Endodermal cell (in vitro differentiated cells): Measurements from ENCODE around the gene ATXN10. TPM values are rescaled to one million over a fixed set of nuclear protein-coding genes. Genes with fewer than 3 reads are reported as not detected.

Experiments used
- DNase-seq: peaks from one replicate; pipeline ENCODE4 v3.0.0-alpha.2; 2017
- H3K27ac ChIP-seq: 2 replicates; pipeline ENCODE4 v1.5.1; 2013; ENCODE audit warnings: mild to moderate bottlenecking, low read depth, low read length, moderate library complexity
- H3K27me3 ChIP-seq: 2 replicates; pipeline ENCODE4 v1.6.1; 2013; ENCODE audit warnings: mild to moderate bottlenecking, low read length, moderate library complexity; ENCODE audit not compliant: insufficient read depth, control insufficient read depth, poor library complexity, severe bottlenecking
- H3K36me3 ChIP-seq: 2 replicates; pipeline ENCODE4 v1.7.0; 2013; ENCODE audit warnings: mild to moderate bottlenecking, low read length, moderate library complexity; ENCODE audit not compliant: control insufficient read depth, insufficient read depth
- H3K4me1 ChIP-seq: one replicate; pipeline ENCODE4 v1.7.0; 2013; ENCODE audit warnings: low read length; ENCODE audit not compliant: control insufficient read depth, insufficient read depth
- H3K4me3 ChIP-seq: 2 replicates; pipeline ENCODE4 v1.5.1; 2013; ENCODE audit warnings: mild to moderate bottlenecking, low read length, moderate library complexity
- H3K9ac ChIP-seq: 2 replicates; pipeline ENCODE4 v1.6.1; 2013; ENCODE audit warnings: mild to moderate bottlenecking, low read length, moderate library complexity; ENCODE audit not compliant: poor library complexity, severe bottlenecking; ENCODE audit errors: extremely low read depth
- H3K9me3 ChIP-seq: 2 replicates; pipeline ENCODE4 v1.6.1; 2013; ENCODE audit warnings: mild to moderate bottlenecking, low read length, moderate library complexity; ENCODE audit not compliant: control insufficient read depth
- H3K27ac Mint-ChIP-seq: 2 replicates; pipeline ENCODE4 v1.8.0; 2020; ENCODE audit warnings: mixed read lengths
- H3K27me3 Mint-ChIP-seq: 2 replicates; pipeline ENCODE4 v1.8.0; 2021; ENCODE audit warnings: mild to moderate bottlenecking, mixed read lengths; ENCODE audit not compliant: insufficient read depth
- H3K36me3 Mint-ChIP-seq: 2 replicates; pipeline ENCODE4 v1.8.0; 2020; ENCODE audit warnings: low read depth, mixed read lengths
- H3K4me1 Mint-ChIP-seq: 2 replicates; pipeline ENCODE4 v1.8.0; 2020; ENCODE audit warnings: mixed read lengths
- H3K4me3 Mint-ChIP-seq: 2 replicates; pipeline ENCODE4 v1.8.0; 2020; ENCODE audit warnings: mild to moderate bottlenecking, moderate library complexity, mixed read lengths
- H3K9me3 Mint-ChIP-seq: 2 replicates; pipeline ENCODE4 v1.8.0; 2020; ENCODE audit warnings: mild to moderate bottlenecking, mixed read lengths
- WGBS, 2 experiments: methylation state at CpG; one replicate each; pipeline versions ENCODE4 v1.1.5 to v1.1.7; 2013; ENCODE audit warnings: missing lambda C conversion rate in 2 of 2, mixed read lengths in 1 of 2; ENCODE audit not compliant: insufficient coverage in 1 of 2, insufficient read length in 1 of 2; 5-methylcytosine and 5-hydroxymethylcytosine counted together
- total RNA-seq, 2 donors: library from RNA; stranded (reverse); fragmentation: NEBNext Ultra II Directional in 1 of 2; extraction: Animal tissue kit (Norgen Biotek cat#: 25700) in 1 of 2; gene quantifications; 2 replicates in 1 of 2; 3 replicates in 1 of 2; pipeline ENCODE4 v1.2.1, GENCODE V29; 2021
- TF ChIP-seq, protein P1 (sequence below): fragments of 200-600 bp; sonication (generic); conservative IDR thresholded peaks from 2 replicates; pipeline ENCODE4 v1.5.0; 2021; ENCODE audit warnings: antibody characterized with exemption, mild to moderate bottlenecking

ATXN10 gene
- total RNA-seq, 2 donors from 2014 or later: 223 to 266 TPM

DNA sequence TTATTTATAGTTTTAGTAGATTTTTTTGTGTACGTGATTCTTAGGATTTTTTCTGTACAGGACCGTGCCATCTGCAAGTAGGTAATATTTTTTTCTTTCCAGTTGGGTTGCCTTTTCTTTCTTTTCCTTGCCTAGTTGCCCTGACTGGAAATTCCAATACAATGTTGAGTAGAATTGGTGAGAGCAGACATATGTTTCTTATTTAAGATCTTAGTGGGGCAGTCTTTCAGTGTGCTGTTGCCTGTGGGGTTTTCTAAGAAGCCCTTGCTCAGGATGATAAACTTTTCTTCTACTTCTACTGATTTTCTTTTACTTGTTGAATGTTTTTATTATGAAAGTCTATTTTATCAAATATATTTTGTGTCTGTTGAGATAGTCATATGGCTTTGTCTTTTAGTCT, 33.0 kb downstream of the ATXN10 start:
- Histone ChIP-seq H3K9me3 (no peaks in the 10 kb centered on the region), H3K36me3 (peaks cover 76% of the 10 kb centered on the region), H3K9ac (no peak overlapping the region), H3K27ac (no peak overlapping the region), H3K27me3 (no peaks in the 10 kb centered on the region), H3K4me1 (no peaks in the 10 kb centered on the region), H3K4me3 (no peak overlapping the region)
- no peaks in the 10 kb centered on the region for H3K27me3 Mint-ChIP-seq
- no peaks in the 10 kb centered on the region for H3K9me3 Mint-ChIP-seq
- H3K27ac Mint-ChIP-seq: peak overlapping the region; percentile 28
- peaks cover 70% of the 10 kb centered on the region for H3K36me3 Mint-ChIP-seq
- no peak overlapping the region for H3K4me3 Mint-ChIP-seq
- DNase-seq: no peak
- H3K4me1 Mint-ChIP-seq: peaks cover 41% of the 10 kb centered on the region
- TF ChIP-seq, protein P1, sequence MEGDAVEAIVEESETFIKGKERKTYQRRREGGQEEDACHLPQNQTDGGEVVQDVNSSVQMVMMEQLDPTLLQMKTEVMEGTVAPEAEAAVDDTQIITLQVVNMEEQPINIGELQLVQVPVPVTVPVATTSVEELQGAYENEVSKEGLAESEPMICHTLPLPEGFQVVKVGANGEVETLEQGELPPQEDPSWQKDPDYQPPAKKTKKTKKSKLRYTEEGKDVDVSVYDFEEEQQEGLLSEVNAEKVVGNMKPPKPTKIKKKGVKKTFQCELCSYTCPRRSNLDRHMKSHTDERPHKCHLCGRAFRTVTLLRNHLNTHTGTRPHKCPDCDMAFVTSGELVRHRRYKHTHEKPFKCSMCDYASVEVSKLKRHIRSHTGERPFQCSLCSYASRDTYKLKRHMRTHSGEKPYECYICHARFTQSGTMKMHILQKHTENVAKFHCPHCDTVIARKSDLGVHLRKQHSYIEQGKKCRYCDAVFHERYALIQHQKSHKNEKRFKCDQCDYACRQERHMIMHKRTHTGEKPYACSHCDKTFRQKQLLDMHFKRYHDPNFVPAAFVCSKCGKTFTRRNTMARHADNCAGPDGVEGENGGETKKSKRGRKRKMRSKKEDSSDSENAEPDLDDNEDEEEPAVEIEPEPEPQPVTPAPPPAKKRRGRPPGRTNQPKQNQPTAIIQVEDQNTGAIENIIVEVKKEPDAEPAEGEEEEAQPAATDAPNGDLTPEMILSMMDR: no peak
- 100% methylated on average over 1 to 2 of the region's 2 CpGs for WGBS, 2 experiments

DNA sequence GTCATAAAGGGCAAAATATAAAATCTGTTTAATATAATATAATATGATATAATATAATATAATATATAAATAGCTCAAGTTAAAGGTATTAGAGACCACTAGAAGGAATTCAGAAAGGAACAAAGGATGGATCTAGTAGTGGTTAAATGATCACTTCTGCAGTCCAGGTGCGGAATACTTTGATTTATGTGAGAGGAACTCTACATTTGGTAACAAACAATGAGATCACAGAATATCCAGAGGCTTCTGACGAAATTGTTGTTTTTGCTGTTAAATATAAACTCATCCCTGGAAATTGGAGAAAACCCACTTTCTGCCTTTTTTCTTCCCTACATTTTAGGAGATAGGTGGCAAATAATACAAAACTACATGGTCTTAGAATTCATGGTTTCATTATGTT, 36.0 kb downstream of the ATXN10 start:
- Mint-ChIP-seq H3K4me1 (peaks cover 48% of the 10 kb centered on the region), H3K27me3 (no peaks in the 10 kb centered on the region), H3K9me3 (no peaks in the 10 kb centered on the region), H3K4me3 (no peak overlapping the region), H3K36me3 (peaks cover 64% of the 10 kb centered on the region), H3K27ac (no peak overlapping the region)
- WGBS, 2 experiments: 100% methylated on average over 2 of the region's 2 CpGs
- Histone ChIP-seq H3K4me1 (no peaks in the 10 kb centered on the region), H3K27me3 (no peaks in the 10 kb centered on the region), H3K9me3 (no peaks in the 10 kb centered on the region), H3K9ac (no peak overlapping the region), H3K4me3 (no peak overlapping the region), H3K36me3 (peaks cover 68% of the 10 kb centered on the region), H3K27ac (no peak overlapping the region)
- DNase-seq: no peak
- TF ChIP-seq, protein P1: no peak

DNA sequence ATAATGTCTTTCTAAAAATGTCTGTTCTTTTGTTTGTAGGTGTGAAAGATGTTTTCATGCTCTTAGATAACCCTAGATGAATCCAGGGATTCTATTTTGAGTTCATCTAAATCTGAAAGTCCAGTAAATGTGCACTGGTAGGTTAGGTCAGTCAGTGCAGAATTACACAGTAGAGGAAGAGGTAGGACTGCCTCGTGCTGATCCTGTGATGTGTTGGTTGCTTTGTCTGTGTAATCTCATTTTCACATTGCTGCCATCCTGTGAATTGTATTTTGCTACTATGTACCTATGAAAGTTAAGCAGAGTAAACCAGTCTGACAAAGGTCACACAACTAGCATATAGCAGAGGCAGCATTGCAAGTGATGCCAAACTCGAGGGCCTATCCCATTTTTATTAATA, 36.5 kb downstream of the ATXN10 start:
- Histone ChIP-seq H3K36me3 (peaks cover 68% of the 10 kb centered on the region), H3K27me3 (no peaks in the 10 kb centered on the region), H3K27ac (no peak overlapping the region), H3K9me3 (no peaks in the 10 kb centered on the region), H3K4me3 (no peak overlapping the region), H3K4me1 (no peaks in the 10 kb centered on the region), H3K9ac (no peak overlapping the region)
- H3K4me3 Mint-ChIP-seq: no peak overlapping the region
- H3K36me3 Mint-ChIP-seq: peaks cover 61% of the 10 kb centered on the region
- TF ChIP-seq, protein P1: no peak
- no peaks in the 10 kb centered on the region for H3K27me3 Mint-ChIP-seq
- no peak overlapping the region for H3K27ac Mint-ChIP-seq
- WGBS, 2 experiments: 92 to 95% methylated on average over 2 of the region's 2 CpGs
- no peak for DNase-seq
- no peaks in the 10 kb centered on the region for H3K9me3 Mint-ChIP-seq
- H3K4me1 Mint-ChIP-seq: peaks cover 42% of the 10 kb centered on the region
